Activated CD8-positive, alpha-beta memory T cell treated with anti-CD3 and anti-CD28 coated beads, Interleukin-2, amount 50 U/mL, for 24 hours (primary cell): ENCODE results near the gene TTC39C.

Source experiments
- DNase-seq: peaks from one replicate; pipeline ENCODE4 v3.0.0-alpha.2; 2020; ENCODE audit errors: extremely low read depth

TTC39C gene

DNA sequence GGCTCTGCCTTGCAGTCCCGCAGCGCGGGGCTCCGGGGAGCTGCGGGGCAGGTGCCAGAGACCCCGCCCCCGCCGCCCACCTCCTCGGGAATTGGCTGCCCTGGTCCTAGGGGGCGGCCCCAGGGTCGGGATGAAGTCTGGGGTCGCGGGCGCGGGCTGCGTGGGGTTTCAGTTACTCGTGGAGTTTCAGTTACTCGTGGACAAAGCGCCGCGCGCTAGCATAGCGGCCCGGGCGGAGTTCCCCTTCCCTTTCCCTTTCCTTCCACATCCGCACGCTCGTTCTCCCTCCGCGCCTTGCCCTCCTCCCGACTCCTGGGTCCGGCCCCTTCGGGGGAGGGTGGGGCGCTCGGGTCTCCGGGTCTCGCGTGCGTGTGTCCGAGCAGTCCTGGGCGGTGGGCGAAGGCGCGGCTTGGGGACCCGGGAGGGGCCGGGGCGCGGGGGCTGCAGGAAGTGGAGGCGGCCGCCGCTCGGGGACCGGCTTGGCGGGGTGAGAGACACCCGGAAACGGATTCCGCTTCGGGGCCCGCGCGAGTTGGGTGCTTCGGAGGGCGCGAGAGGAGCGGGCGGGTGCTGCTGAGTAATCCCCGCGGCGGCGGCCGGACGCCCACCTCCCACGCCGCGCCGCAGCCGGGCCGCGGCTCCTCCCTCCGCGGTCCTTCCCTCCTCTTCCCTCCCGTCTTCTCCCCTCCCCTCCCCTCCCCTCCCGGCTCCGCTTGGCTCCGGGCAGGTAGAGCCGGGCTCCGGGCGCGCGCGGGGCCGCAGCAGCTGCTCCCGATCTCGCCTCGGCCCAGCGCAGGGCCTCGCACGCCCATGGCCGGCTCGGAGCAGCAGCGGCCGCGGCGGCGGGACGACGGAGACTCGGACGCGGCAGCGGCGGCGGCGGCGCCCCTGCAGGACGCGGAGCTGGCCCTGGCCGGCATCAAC is at the start of gene TTC39C:
TTC39C (plus strand) TSS at position 693 of the 924 bp plus-strand sequence; CDS start at position 811, 118 bp downstream.
- peak; percentile 60 for DNase-seq

DNA sequence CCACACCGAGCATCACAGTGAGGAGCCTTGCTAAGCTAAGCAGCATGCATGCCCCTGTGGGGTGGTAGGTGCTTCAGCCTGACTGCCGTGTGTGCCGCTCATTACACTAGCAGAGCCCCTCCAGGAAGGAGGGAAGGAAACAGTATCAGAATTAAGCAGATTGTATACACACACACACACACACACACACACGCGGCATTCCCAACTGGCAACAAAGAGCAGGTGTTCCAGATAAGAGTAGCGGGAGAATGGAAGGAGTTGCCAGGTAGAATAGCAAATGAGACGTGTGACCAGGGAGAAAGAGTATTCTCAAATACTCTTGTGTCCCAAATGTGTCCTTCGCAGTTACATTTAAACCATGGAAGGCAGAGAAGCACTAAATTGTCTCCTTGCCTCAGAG is 47.6 kb upstream of the TTC39C start:
- DNase-seq, result no peak

DNA sequence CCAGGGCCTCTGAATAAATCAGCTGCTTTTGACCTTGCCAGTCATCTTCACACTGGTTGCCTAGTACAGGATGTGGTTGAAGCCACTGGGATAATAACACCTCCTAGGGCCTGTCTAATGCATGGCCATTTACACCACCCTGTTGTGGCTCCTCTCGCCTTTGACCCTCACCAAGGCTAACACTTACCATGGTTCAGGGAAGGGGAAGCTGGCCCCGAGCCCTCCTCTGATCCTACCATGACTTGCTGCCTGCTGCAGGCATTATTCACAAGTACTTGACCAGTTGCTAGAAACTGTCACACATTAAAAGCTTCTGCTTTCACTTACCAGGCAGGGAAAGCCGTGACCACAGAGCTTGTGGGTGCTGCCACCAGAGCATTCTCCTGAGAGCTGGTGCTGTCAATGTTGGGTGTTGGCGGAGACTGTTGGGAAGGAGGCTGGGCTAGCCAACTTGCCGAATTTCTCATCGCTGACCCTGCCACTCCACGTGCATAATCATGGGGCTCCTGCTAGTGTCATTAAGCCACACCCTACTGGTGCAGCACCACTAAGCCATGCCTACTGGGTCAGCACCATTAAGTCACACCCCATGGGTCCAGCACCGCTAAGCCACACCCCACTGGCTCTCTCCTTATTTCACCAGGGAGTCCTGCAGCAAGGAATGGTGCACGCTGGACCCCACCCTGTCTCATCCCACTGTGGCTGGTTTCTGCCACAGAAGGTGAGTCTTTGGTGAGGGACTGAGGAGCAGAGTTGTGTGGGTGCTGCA is 47.0 kb upstream of the TTC39C start:
- no peak for DNase-seq

DNA sequence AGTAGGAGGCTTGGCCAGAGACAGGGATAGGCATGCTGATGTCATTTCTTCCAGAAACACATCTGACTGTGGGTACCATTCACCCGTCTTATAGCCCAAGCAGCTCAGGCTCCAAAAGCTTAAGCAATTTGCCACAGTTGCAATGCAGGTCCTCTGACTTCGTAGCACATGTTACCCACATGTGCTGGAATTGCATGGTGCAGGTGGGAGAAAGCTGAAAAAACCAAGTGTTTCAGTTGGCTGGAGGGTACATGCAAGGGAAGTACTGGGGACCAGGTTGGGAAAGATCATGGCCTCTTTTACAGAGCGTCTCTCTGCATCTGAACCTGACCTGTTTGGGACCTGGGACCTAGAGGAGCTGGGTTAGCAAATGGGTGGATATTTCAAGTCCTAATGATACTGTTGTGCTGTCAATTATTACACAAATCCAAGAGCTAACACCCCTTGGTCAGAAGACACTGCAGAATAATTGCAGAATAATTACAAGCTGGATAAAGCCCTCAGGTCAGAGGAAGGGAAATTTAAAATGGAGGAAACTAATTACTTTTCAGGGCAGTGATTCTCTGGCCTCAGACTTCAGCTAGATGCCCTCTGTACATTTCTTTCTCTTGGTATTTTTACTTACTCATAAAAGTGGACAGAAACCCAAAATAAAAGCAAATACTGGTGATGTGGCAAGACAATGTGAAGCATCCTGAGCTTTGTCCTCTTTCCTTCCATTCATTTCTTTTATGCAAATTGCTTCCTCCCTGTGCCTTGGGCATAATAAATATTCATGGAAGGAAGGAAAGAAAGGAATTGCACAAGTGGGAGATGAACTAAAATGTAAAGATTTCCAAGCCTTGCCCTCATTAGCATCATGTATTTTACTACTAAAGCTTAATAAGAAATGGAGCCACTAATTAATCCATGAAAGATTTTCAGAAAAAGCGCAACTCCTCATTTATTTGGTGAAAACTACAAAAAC is 45.6 kb upstream of the TTC39C start:
- DNase-seq, result no peak

DNA sequence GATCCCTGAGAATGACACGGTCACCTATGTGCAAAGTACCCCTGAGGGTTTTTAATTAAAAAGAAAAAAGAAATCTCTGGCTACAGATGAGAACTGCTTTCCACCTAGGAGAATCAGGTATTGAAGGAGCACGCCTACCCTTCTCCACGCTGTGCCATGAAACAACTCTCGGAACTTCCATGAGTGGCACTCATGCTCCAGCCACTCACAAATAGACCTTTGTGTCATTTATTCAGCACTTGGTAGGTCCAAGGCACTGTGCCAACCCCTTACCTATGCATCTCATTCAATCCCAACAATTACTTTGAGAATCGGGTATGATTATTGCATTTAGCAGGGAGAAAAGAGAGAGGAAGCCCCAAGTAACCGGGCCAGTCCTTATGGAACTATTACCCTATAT is 44.9 kb upstream of the TTC39C start:
- no peak for DNase-seq

DNA sequence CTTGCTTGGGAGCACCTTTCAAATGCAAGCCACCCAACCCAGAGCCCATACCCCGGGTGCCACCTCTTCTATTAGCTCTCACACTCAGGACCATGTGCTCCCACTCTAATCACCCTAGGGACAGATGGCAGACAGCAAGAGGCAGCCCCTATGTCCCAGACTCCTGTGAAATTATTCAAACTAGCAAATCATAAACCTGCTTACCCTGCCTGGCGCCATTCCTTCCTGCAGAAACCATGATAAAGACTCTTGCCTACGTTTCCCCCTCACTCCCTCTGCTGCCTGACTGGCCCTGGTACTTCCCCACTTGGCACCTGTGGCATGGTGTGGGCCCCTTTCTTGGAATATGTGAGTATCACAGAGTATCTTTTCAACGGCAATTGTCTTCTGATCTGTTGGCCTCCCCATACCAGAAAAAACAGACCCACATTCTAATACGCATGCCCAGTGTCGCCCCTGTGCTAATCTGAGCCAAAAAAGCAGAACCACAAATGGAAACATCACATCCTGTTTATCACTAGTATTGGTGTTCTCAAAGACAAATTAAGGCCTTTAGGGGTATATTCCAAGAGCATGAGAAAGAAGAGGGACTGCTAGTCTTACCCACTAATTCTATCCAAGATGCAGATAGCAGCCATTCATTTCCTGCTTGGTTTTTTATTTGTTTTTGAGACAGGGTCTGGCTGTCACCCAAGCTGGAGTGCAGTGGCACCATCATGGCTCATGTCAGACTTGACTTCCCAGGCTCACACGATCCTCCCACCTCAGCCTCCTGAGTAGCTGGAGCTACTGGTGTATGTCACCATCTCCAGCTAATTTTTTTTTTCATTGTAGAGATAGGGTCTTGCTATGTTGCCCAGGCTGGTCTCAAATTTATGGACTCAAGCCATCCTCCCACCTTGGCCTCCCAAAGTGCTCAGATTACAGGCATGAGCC is 44.1 kb upstream of the TTC39C start:
- DNase-seq, result no peak

DNA sequence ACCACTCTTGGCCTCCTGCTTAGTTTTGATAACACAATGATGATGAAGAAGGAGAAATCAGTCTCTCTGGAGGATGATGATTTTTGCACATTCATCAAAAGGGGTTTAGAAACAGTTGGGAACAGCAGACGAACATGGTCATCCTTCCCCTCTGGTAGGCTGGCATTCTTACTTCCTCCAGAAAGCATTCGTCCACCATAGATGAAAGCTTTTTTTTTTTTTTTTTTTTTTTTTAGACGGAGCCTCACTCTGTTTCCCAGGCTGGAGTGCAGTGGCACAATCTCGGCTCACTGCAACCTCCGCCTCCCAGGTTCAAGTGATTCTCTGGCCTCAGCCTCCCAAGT is 43.5 kb upstream of the TTC39C start:
- DNase-seq, result no peak

DNA sequence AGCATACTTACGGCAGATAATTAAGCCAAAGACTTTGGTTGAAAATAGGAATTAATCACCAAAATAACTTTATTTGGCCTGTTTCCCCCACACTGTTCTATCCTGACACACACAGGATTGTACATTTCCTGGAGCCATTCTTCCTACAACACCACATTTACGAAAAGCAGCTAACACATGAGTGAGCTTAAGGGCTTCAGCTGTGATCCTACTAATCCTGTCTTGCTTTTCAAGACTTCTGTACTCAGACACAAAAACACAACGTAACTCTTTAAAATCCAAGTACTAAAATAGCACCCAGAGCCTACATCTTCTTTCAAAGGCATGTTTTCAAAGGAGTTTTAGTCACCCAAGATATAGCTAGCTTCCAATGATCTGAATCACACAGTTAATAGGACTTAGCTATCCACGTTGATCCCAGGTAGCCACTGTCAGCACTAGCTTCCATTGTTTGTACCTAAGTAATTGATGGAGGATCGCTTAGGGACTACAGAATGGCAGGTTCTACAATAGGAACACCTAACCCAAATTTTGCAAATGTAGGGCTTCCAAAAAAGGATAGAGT is 42.8 kb upstream of the TTC39C start:
- DNase-seq, result no peak

DNA sequence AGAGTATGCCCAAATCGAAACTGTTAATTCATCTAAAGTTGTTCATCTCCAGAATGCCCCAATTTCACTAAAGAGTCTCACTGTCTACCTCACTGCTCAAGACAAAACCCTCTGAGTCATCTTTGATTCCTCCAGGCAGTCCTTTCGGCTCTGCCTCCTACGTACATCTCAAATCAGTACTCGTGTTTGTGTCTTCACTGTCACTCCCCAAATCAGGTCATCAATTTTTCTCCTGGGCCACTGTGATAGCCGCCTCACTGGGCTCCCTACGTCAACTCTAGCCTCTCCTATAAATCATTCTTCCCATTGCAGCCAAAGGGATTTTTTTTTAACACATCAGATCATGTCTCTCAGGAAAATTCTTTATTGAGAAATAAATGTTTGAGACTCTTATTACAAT is 42.1 kb upstream of the TTC39C start:
- no peak for DNase-seq

DNA sequence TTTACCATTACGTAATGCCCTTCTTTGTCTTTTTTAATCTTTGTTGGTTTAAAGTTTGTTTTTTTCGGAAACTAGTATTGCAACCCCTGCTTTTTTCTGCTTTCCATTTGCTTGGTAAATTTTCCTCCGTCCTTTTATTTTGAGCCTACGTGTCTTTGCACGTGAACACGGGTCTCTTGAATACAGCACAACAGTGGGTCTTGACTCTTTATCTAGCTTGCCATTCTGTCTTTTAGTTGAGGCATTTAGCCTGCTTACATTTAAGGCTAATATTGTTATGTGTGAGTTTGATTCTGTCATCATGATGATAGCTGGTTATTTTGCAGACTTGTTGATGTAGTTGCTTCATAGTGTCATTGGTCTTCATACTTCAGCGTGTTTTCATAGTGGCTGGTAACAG is 37.5 kb upstream of the TTC39C start:
- DNase-seq, result no peak

DNA sequence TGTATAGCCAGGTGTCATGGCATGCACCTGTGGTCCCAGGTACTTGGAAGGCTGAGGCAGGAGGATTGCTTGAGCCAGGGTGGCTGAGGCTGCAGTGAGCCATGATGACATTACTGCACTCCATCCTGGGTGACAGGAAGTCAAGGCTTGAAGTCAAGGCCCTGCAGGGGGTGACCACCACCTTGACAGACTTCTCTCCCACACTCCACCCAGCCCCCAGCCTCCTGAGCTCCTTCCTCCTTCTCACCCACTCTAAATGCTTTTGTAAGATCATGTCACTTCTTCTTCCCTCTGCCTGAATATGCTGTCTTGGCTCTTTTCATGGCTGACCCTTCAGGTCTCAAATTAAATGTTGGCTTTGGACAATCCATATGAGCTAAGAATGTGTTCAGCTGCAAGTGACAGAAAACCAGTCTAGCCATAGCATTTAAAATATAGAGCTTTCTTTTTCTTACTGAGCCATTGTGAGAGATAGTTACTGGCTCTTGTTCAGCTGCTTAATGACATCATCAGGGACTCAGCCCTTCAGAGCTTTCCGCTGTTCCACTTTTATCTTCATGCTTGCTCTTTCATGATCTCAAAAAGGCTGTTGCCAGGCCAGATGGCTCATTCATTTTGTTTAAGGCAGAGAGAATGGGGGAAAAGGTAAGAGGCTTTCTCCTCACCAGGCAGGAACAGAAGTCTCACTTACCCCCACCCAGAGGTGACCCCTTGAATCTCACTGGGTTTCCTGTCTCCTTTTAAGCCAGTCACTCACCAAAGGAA is 36.7 kb upstream of the TTC39C start:
- no peak for DNase-seq

DNA sequence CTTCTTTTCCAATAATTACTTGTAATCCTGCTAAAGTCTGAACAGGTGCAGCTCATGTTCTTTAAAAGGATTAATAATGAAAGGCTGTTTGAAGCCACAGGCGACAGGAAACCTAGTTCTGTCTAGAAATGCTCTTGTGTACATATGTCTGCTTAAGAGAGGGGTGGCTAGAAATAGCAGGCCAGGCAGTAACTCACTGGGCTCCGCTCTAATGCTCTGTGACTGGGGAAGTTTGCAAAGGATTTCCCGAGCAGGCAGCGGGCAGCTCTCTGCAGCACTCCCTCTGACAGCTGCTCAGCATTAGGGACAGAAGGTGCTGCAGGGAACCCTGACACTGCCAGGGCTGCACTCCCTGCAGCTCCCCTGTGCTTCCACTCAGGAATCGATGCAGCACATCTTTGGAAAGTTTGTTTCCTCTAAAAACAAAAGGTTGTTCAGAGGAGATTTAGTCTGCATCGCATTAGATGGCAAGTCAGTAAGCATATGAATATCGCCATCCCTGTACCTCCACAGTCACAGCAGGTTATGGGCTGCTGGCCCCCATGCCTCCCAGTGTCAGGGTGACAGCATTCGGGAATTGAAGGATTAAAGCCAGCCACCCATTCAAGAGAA is 33.1 kb upstream of the TTC39C start:
- DNase-seq, result no peak

DNA sequence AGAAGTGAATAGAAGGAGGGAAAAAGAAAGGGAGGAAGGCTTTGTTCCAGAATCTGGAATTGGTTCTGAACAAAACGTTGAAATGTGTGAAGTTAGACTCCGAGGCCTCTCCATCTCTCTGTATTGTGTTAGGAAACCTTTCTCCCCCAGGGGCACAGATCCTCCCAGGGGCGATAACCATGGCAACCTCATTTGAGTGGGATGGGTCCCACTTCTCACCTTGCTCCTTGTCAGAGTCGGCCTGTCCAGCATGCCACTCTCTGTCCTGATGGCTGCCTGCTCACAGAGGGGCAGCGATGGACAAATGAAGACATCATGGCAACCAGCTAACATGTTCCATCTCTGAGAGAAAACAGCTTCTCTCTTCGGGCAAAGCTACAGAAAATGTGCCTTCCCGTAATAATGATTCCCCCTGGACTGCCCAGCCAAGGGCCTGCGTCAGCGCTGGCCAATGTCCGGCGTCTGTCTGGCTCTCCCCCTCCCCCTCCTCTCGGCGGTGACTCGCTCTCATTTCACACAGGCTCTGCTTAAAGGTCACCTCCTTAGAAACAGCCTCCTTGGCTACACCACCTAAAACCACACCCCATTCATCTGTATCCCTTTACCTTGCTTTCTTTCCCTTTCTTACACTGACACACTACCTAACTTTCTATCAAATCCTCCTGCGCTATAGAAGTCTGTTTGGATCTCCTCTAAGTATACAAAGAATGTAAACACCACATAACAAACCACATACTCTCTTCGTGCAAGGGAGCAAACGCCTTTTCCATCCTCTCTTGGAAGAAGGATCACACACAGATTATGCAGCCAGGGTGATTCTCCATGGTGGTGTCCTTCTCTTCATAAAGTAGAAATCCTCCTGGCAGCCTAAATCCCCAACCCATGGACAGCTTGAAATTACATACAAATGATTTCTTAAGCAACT is 32.1 kb upstream of the TTC39C start:
- DNase-seq, result no peak

DNA sequence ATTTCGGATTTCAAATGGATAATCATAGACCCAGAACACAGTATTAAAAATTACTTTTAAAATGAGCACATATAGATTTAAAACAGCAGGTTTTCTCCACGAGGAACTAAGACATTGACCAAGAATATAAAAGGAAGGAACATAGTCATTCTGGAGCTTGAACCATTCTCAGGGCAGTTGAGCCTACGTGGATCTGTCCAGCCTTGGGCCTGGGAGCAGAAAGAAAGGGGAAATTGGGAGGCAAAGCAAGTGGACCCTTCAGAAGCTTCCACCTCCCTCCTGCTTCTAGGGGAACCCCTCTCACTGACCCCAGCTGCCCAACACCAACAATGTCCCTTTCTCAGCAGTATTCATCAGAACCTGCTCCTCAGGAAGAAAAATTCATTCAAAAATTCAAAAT is 31.4 kb upstream of the TTC39C start:
- no peak for DNase-seq

DNA sequence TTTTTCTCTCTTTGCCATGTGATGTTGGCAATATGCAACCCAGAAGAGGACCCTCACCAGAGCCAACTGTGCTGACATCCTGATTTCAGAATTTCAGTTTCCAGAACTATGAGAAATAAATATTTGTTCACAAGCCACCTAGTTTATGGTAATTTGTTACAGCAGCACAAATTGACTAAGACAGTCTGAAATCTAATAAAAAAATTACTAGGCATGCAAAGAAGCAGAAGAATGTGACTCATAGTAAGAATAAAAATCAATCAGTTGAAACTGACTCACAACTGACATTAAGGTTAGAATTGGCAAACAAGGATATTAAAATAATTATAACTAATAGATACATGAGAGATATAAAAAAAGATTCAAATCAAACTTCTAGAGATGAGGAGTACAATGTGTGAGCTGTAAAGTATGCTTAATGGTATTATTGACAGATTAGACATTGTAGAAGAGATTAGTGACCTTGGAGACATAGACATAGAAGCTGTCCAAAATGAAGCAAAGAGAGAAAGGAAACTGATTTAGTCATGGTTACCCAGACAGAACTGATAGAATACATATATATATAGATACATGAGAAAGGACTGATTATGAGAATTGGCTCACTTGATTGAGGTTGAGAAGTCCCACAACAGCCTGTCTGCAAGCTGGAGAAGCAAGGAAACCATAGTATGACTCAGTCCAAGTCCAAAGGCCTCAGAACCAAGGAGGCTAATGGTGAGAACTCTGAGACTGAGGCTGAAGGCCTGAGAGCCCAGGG is 27.8 kb upstream of the TTC39C start:
- DNase-seq, result no peak

DNA sequence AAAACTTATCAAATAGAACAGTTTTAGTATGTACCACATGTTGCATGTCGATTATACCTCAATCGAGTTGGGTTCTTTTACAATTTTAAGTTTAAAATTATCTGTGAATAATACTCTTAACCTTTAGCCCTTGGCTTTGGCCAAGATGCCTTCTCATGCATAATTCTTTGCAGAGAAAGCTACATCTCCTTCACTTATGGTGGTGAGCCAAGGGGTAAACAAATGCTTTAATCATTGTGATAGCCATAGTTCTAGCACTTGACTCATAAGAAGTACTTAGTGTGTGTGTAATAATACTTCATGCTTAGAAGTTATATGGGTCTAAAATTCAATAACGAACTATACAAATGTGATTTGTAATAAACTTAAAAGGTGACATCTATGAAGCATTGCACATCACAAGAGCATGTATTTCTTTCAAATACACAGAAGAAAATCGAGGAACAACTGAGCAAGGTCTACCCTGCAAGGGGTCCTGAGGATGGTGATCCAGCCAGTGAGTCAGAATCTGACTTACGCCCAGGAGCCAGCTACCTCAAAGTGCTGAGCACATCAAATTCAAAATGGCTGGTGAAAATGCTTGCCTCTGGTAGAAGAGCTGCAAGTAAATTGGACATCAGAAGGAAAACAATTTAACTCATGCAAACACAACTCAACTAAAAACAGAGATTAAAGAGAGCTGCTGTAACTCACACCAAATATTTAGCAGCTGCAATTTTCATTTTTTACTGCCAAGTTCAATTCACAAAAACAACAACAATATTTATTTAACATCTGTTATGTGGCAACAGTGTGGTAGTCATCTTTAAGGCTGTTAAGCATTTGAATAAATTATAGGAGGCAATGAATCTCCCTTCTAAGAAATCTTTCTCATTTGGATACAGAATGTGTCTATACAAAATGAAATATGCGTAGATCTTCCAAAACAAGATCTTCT is 23.8 kb upstream of the TTC39C start:
- DNase-seq, result no peak
